SK-N-MC (cell line): ENCODE measurements around the gene SBF2.
A peak's percentile ranks its signal among the peaks of the same experiment; 100 is the strongest.

ENCODE experiments used
- EZH2 ChIP-seq: fragments of 200-600 bp; sonication (generic); IDR thresholded peaks from one replicate; pipeline ENCODE4 v1.6.1; 2017; ENCODE audit warnings: antibody characterized with exemption
- POLR2AphosphoS5 ChIP-seq: IDR thresholded peaks from 2 replicates; pipeline ENCODE4 v1.6.1; 2012; ENCODE audit warnings: mild to moderate bottlenecking, low read depth, low read length, borderline replicate concordance

DNA sequence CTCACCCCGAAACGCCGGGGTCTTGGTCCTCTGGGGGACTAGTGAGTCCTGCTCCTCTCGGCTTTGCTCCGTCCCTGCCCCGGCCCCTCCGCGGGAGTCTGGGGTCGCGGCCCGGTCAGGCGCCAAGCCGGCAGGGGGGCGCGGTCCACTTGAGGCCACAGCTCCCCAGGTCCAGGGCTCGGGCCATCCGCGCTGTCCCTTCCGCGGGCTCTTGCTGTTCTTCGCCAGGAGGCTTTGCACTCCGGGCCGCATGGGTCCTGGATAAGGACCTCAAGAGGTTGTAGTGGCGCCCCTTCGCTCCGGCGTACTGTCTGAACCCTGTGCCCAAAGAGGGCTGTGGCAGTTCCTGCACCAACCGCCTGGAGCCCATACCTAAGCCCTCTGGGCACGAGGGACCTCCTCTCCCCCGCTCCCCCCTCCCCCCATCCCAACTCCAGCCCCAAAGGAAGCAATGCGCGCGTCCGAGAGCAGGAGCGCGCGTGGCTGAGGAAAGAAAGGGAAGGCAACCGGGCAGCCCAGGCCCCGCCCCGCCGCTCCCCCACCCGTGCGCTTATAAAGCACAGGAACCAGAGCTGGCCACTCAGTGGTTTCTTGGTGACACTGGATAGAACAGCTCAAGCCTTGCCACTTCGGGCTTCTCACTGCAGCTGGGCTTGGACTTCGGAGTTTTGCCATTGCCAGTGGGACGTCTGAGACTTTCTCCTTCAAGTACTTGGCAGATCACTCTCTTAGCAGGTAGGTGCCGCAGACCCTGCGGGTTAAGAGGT, 10.7 kb upstream of the SBF2 start, which contains the start of gene ADM:
- TF ChIP-seq EZH2 (no peak), POLR2AphosphoS5 (peak; percentile 70)
